Activated CD8-positive, alpha-beta T cell treated with anti-CD3 and anti-CD28 coated beads for 36 hours (primary cell): Measurements from ENCODE around the gene GAS5. TPM values are rescaled to one million over a fixed set of nuclear protein-coding genes. Genes with fewer than 3 reads are reported as not detected.

Experiments used
- ATAC-seq: fragments of 200-7000 bp; cut with Tn5 transposase; one replicate; pipeline ENCODE4 v1.10.0; 2021; ENCODE audit warnings: mild to moderate bottlenecking, moderate library complexity
- CTCF ChIA-PET: fragments of 350-600 bp; sonication (Branson Sonifier 250); formaldehyde crosslinking; loops from one replicate; lab custom pipeline; 2021; ENCODE audit warnings: antibody characterized with exemption; lab: Charles Lee
- POLR2A ChIA-PET: fragments of 350-600 bp; sonication (Branson Sonifier 250); formaldehyde crosslinking; loops from one replicate; lab custom pipeline; 2021; ENCODE audit warnings: antibody characterized with exemption; lab: Charles Lee
- DNase-seq: peaks from one replicate; pipeline ENCODE4 v3.0.0-alpha.2; 2020
- H3K27ac Mint-ChIP-seq: one replicate; pipeline ENCODE4 v1.8.0; 2021; ENCODE audit warnings: mild to moderate bottlenecking, mixed read lengths
- H3K27me3 Mint-ChIP-seq: one replicate; pipeline ENCODE4 v1.8.0; 2021; ENCODE audit warnings: mixed read lengths
- H3K36me3 Mint-ChIP-seq: one replicate; pipeline ENCODE4 v1.8.0; 2021; ENCODE audit warnings: low read depth, mixed read lengths
- H3K4me1 Mint-ChIP-seq: one replicate; pipeline ENCODE4 v1.8.0; 2021; ENCODE audit warnings: low read depth, mixed read lengths
- H3K4me3 Mint-ChIP-seq: one replicate; pipeline ENCODE4 v1.8.0; 2021; ENCODE audit warnings: mild to moderate bottlenecking, moderate library complexity, mixed read lengths
- H3K9me3 Mint-ChIP-seq: one replicate; pipeline ENCODE4 v1.8.0; 2021; ENCODE audit warnings: mixed read lengths
- intact Hi-C: fragments of 100-400 bp; cut with micrococcal nuclease; formaldehyde crosslinking; loops from one replicate; pipeline ENCODE4 v1.10.0; 2022
- total RNA-seq, 2 experiments: library from RNA; stranded (reverse); gene quantifications; one replicate each; pipeline ENCODE4 v1.2.3, GENCODE V29; 2021
- TF ChIP-seq, protein P1 (sequence below): fragments of 200-600 bp; IDR thresholded peaks from one replicate; pipeline ENCODE4 v1.8.0; 2022; ENCODE audit warnings: antibody characterized with exemption, mild to moderate bottlenecking

The GAS5 gene
- total RNA-seq, 2 experiments from 2014 or later, result 1,276 to 1,298 TPM

GRCh38 chr1:173893611-173894010 lies 25.8 kb upstream of the GAS5 start:
- POLR2A ChIA-PET, result no interaction called here
- H3K4me1 Mint-ChIP-seq, result no peaks in the 10 kb centered on the region
- no peaks in the 10 kb centered on the region for H3K9me3 Mint-ChIP-seq

GRCh38 chr1:173889885-173890284 lies 22.1 kb upstream of the GAS5 start:
- DNase-seq (no peak), ATAC-seq (no peak)
- H3K4me3 Mint-ChIP-seq, result no peak overlapping the region
- TF ChIP-seq, protein P1, sequence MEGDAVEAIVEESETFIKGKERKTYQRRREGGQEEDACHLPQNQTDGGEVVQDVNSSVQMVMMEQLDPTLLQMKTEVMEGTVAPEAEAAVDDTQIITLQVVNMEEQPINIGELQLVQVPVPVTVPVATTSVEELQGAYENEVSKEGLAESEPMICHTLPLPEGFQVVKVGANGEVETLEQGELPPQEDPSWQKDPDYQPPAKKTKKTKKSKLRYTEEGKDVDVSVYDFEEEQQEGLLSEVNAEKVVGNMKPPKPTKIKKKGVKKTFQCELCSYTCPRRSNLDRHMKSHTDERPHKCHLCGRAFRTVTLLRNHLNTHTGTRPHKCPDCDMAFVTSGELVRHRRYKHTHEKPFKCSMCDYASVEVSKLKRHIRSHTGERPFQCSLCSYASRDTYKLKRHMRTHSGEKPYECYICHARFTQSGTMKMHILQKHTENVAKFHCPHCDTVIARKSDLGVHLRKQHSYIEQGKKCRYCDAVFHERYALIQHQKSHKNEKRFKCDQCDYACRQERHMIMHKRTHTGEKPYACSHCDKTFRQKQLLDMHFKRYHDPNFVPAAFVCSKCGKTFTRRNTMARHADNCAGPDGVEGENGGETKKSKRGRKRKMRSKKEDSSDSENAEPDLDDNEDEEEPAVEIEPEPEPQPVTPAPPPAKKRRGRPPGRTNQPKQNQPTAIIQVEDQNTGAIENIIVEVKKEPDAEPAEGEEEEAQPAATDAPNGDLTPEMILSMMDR, result no peak
- H3K4me1 Mint-ChIP-seq, result peaks cover 23% of the 10 kb centered on the region
- no peaks in the 10 kb centered on the region for H3K9me3 Mint-ChIP-seq
- H3K27me3 Mint-ChIP-seq, result no peaks in the 10 kb centered on the region
- intact Hi-C loops, result no loop called here
- CTCF ChIA-PET, result no interaction called here
- no peak overlapping the region for H3K27ac Mint-ChIP-seq
- POLR2A ChIA-PET, result no interaction called here
- peaks cover 30% of the 10 kb centered on the region for H3K36me3 Mint-ChIP-seq

More at GRCh38 chr1:173893611-173894010, 25.8 kb upstream of the GAS5 start:
- intact Hi-C loops, result no loop called here
- DNase-seq, result no peak
- Mint-ChIP-seq H3K36me3 (peaks cover 9% of the 10 kb centered on the region), H3K4me3 (no peak overlapping the region), H3K27me3 (no peaks in the 10 kb centered on the region), H3K27ac (no peak overlapping the region)
- CTCF ChIA-PET, result no interaction called here
- TF ChIP-seq, protein P1, result no peak
- ATAC-seq, result no peak

GRCh38 chr1:173888749-173889148 lies 21.0 kb upstream of the GAS5 start:
- peaks cover 30% of the 10 kb centered on the region for H3K36me3 Mint-ChIP-seq
- H3K27me3 Mint-ChIP-seq, result no peaks in the 10 kb centered on the region
- ATAC-seq, result no peak
- CTCF ChIA-PET, result no interaction called here
- H3K4me1 Mint-ChIP-seq, result peaks cover 23% of the 10 kb centered on the region
- H3K9me3 Mint-ChIP-seq, result no peaks in the 10 kb centered on the region
- TF ChIP-seq, protein P1, result no peak
- POLR2A ChIA-PET, result interaction anchor here (0.8 kb wide), 1 partner anchor 21 kb away, joined by 3 read pairs; the partner anchor contains the start of gene ZBTB37
- no peak for DNase-seq
- intact Hi-C loops, result no loop called here
- H3K27ac Mint-ChIP-seq, result no peak overlapping the region
- H3K4me3 Mint-ChIP-seq, result no peak overlapping the region

GRCh38 chr1:173887627-173888026 lies 19.8 kb upstream of the GAS5 start:
- ChIA-PET CTCF (no interaction called here), POLR2A (no interaction called here)
- peaks cover 23% of the 10 kb centered on the region for H3K4me1 Mint-ChIP-seq
- H3K27me3 Mint-ChIP-seq, result no peaks in the 10 kb centered on the region
- no peak for DNase-seq
- ATAC-seq, result no peak
- H3K36me3 Mint-ChIP-seq, result peaks cover 30% of the 10 kb centered on the region
- no peak overlapping the region for H3K27ac Mint-ChIP-seq
- TF ChIP-seq, protein P1, result no peak
- no peaks in the 10 kb centered on the region for H3K9me3 Mint-ChIP-seq
- intact Hi-C loops, result no loop called here
- H3K4me3 Mint-ChIP-seq, result no peak overlapping the region

GRCh38 chr1:173886746-173887611 lies 19.2 kb upstream of the GAS5 start:
- no peak for DNase-seq
- ChIA-PET POLR2A (no interaction called here), CTCF (no interaction called here)
- no peaks in the 10 kb centered on the region for H3K9me3 Mint-ChIP-seq
- intact Hi-C loops, result no loop called here
- H3K36me3 Mint-ChIP-seq, result peaks cover 30% of the 10 kb centered on the region
- TF ChIP-seq, protein P1, result no peak
- no peak overlapping the region for H3K27ac Mint-ChIP-seq
- no peak overlapping the region for H3K4me3 Mint-ChIP-seq
- peaks cover 23% of the 10 kb centered on the region for H3K4me1 Mint-ChIP-seq
- no peaks in the 10 kb centered on the region for H3K27me3 Mint-ChIP-seq
- ATAC-seq, result no peak
